ENCODE measurements around the gene LHX3. TPM values are rescaled to one million over a fixed set of nuclear protein-coding genes. Genes with fewer than 3 reads are reported as not detected.

LHX3 gene
- total RNA-seq, 1 donor from 2014 or later: not detected

GRCh38 chr9:136178773-136179075 is 26.2 kb downstream of the LHX3 start:
- Histone ChIP-seq H3K27me3 (no peaks in the 10 kb centered on the region), H3K9me3 (no peaks in the 10 kb centered on the region), H3K27ac (no peak overlapping the region), H3K4me1 (no peaks in the 10 kb centered on the region), H3K36me3 (no peaks in the 10 kb centered on the region), H3K4me3 (no peak overlapping the region)
- no peak for TF ChIP-seq CTCF (IDR thresholded peaks at IDR 0.05)
- no peak for TF ChIP-seq POLR2A (IDR thresholded peaks at IDR 0.05)
- no peak for TF ChIP-seq POLR2AphosphoS5 (IDR thresholded peaks at IDR 0.05; ENCODE audit: insufficient read depth in 1 of 2, low read depth in 1 of 2)
- intact Hi-C loops (cut with DNase I): no loop called here
- no peak for DNase-seq (ENCODE audit: extremely low spot score in 2 of 2)

GRCh38 chr9:136178061-136178772 is 26.7 kb downstream of the LHX3 start:
- H3K27ac ChIP-seq: no peak overlapping the region
- no peaks in the 10 kb centered on the region for H3K9me3 ChIP-seq
- H3K4me1 ChIP-seq: no peaks in the 10 kb centered on the region
- DNase-seq (ENCODE audit: extremely low spot score in 2 of 2): no peak
- H3K4me3 ChIP-seq: no peak overlapping the region
- no peaks in the 10 kb centered on the region for H3K27me3 ChIP-seq
- intact Hi-C loops (cut with DNase I): no loop called here
- TF ChIP-seq POLR2AphosphoS5 (IDR thresholded peaks at IDR 0.05; ENCODE audit: insufficient read depth in 1 of 2, low read depth in 1 of 2): no peak
- no peak for TF ChIP-seq CTCF (IDR thresholded peaks at IDR 0.05)
- TF ChIP-seq POLR2A (IDR thresholded peaks at IDR 0.05): no peak
- no peaks in the 10 kb centered on the region for H3K36me3 ChIP-seq

GRCh38 chr9:136177224-136177623 is 27.7 kb downstream of the LHX3 start:
- Histone ChIP-seq H3K4me1 (no peaks in the 10 kb centered on the region), H3K27me3 (no peaks in the 10 kb centered on the region), H3K36me3 (no peaks in the 10 kb centered on the region), H3K4me3 (no peak overlapping the region), H3K27ac (no peak overlapping the region), H3K9me3 (no peaks in the 10 kb centered on the region)
- TF ChIP-seq POLR2A (IDR thresholded peaks at IDR 0.05): no peak
- no peak for TF ChIP-seq CTCF (IDR thresholded peaks at IDR 0.05)
- no peak for TF ChIP-seq POLR2AphosphoS5 (IDR thresholded peaks at IDR 0.05; ENCODE audit: insufficient read depth in 1 of 2, low read depth in 1 of 2)
- intact Hi-C loops (cut with DNase I): no loop called here
- no peak for DNase-seq (ENCODE audit: extremely low spot score in 2 of 2)

GRCh38 chr9:136175616-136176197 is 29.2 kb downstream of the LHX3 start:
- Histone ChIP-seq H3K27me3 (no peaks in the 10 kb centered on the region), H3K4me3 (no peak overlapping the region), H3K4me1 (no peaks in the 10 kb centered on the region), H3K27ac (no peak overlapping the region), H3K9me3 (no peaks in the 10 kb centered on the region), H3K36me3 (no peaks in the 10 kb centered on the region)
- no peak for TF ChIP-seq CTCF (IDR thresholded peaks at IDR 0.05)
- TF ChIP-seq POLR2A (IDR thresholded peaks at IDR 0.05): no peak
- TF ChIP-seq POLR2AphosphoS5 (IDR thresholded peaks at IDR 0.05; ENCODE audit: insufficient read depth in 1 of 2, low read depth in 1 of 2): no peak
- intact Hi-C loops (cut with DNase I): no loop called here
- DNase-seq (ENCODE audit: extremely low spot score in 2 of 2): no peak
